ENCODE data around the gene SIRT1.
"Not testable (repeated sequence)": the region's sequence is repeated elsewhere in the genome, so short reads cannot be mapped to it uniquely, and the experiment has no call there.

Gene SIRT1

GRCh38 chr10:67884313-67884841 is at the start of gene SIRT1:
SIRT1 (plus strand) TSS chr10:67884656; CDS start chr10:67884722, 66 bp downstream.
- DNase-seq (ENCODE audit: low read depth in 2 of 2), result peak; percentile 87 to 88

GRCh38 chr10:67835541-67836394 is 48.7 kb upstream of the SIRT1 start:
- not testable (repeated sequence) for DNase-seq (ENCODE audit: low read depth in 2 of 2)

GRCh38 chr10:67836488-67836887 is 48.0 kb upstream of the SIRT1 start:
- DNase-seq (ENCODE audit: low read depth in 2 of 2), result no peak

- DNase-seq (ENCODE audit: low read depth in 2 of 2), result no peak
Observed at GRCh38 chr10:67836972-67837371, 47.5 kb upstream of the SIRT1 start.

DNA sequence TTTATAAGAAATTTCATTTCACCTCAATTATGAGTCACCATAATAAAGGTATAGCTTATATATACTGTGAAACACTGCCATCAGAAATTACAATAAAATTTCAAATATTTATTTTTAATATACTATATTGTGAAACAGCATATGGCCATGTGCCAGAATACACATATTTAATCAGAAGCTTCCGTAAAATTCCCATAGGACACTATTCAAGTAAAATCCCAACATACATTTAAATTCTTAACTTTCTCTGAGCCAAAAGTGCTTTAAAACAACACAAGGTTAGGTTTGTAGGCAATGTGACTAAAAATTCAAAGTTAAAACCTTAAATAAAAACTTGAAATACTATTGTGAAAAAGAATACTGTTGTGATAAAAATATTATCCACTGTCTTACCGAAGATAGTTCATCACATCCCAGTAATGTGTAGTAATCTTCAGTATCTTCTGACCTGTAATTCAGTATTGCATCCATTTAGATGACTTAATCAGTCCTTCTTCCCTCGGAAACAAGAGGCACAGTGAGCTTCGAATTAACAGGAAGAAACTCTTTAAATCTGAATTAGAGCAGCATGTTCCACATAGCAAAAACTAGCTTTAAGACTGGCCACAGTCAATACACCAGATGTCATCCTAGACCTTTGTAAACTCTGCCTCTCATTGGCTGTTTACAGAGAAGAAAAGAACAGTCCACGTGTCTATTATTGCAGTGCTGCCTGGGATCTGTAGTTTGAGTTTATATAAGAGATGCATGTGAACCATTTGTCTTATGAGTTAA is 46.7 kb upstream of the SIRT1 start, which contains the start of gene DNAJC12:
Gene DNAJC12, minus strand, starts transcription at position 648 of the 774 bp plus-strand sequence. Its CDS starts 177 bp downstream, at position 471.
- DNase-seq (ENCODE audit: low read depth in 2 of 2), result no peak

DNA sequence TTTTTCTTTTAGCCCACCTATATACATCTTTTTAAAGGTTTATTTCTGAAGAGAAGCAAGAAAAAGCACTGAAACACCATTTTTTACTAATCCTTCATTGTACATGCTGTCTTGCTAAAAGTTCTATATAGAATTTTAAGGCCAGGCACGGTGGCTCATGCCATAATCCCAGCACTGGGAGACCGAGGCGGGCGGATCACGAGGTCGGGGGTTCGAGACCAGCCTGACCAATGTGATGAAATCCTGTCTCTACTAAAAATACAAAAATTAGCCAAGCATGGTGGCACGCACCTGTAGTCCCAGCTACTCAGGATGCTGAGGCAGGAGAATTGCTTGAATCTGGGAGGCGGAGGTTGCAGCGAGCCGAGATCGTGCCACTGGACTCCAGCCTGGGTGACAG is 44.9 kb upstream of the SIRT1 start:
- not testable (repeated sequence) for DNase-seq (ENCODE audit: low read depth in 2 of 2)

DNA sequence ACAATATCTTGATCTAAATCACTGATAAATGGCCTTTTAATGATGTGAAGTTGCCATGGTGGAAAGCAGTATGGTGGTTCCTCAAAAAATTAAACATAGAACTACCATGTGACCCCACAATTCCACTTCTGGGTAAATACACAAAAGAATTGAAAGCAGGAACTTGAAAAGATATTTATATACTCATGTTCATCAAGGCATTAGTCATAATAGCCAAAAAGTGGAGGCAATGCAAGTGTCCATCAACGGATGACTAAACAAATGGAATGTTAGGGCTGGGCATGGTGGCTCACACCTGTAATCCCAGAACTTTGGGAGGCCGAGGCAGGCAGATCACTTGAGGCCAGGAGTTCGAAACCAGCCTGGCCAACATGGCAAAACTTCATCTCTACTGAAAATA is 44.5 kb upstream of the SIRT1 start:
- DNase-seq (ENCODE audit: low read depth in 2 of 2), result no peak

DNA sequence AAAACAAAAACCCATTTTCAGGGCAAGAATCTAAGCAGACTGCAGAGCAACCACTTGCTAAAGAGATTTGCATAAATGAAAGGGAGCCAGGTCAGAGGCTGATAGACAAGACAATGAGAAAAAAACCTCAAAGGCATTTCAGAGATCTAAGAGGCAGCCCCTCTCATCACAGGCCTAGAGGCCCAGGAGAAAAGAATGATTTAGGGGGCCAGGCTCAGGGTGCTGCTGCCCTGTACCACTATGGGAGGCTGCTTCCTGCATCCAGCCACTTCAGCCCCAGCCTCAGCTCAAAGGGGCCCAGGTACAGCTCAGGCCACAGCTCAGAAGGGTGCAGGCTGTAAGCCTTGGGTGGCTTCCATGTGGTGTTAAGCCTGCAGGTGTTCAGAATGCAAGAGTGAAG is 42.7 kb upstream of the SIRT1 start:
- DNase-seq (ENCODE audit: low read depth in 2 of 2), result no peak

DNA sequence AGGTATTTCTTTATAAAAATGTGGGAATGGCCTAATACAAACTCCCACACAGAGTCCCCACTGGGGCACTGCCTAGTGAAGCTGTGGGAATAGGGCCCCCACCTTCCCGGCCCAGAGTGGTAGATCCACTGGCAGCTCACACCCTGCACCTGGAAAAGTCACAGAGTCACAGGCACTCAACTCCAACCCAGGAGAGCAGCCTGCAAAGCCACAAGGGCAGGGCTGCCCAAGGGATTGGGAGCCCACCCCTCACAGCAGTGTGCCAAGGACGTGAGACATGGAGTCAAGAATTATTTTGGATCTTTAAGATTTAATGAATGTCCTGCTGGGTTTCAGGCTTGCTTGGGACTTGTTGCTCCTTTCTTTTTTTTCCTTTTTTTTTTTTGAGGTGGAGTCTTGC is 41.2 kb upstream of the SIRT1 start:
- DNase-seq (ENCODE audit: low read depth in 2 of 2), result no peak

DNA sequence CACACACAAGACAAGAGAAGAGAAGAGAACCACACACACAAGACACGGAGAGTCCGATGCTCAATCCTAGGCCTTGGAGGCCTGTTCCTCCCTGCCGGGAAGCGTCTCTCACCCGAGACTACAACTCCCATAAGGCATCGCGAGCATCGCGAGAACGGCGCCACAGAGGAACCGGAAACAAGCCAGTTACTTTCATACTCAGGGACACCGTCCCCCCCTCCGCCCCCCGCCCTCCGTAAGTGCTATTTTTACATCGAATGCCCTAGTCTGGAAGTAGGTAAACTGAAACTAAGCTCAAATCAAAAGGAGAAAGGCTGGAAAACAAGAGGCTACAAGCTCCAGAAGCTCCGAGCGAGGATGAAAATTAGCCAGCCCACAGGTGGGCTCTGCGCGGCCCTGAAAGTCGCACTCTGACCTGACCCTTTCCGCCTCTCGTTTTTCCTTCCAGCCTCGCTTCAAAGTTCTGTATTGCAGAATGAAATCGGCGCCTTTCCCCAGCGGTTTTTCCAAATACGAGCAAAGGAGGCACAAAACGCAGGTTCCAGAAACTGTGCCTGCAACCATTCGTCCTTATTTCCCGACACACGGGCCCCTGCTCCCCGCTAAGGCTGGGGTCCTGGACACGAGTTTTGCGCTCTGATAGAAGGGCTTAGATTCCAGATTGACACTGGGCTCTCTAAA is 35.0 kb upstream of the SIRT1 start:
- peak; percentile 78 to 88 for DNase-seq (ENCODE audit: low read depth in 2 of 2)

DNA sequence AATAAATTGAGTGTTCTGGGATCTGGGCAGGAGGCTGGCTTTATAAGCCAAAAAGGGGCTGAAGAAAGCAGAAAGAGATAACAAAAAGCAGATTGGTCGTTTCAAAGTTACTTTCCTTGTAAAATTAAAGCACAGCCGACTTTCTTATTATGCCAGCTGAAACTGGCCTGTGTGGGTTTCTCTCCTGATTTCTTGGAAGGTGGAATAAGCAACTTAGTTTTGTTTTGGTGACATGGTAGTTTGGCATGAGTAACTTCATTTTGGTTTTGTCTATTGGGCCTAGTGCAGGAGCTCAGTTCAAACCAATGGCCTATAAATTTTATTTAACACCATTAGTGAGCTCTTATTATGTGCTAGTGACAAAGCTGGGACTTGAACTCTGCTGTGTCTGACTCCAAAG is 33.3 kb upstream of the SIRT1 start:
- no peak for DNase-seq (ENCODE audit: low read depth in 2 of 2)

DNA sequence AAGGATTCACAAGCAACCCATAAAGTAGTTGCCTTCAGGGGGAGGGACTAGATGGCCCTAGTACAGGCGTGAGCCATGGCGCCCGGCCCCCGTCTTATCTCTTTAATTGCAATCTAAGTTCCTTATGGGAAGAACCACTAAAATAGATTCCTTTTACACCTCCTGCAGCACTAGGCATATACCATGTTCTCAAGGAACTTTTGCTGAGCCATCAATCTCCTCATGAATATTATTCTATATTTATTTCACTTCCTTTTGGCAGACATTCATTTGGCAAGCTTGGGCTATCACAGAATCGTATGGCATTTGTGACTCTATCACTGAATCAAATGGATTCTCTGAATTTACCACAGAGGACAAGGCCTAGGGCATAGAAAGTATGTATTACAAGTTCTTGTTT is 31.7 kb upstream of the SIRT1 start:
- DNase-seq (ENCODE audit: low read depth in 2 of 2), result no peak

DNA sequence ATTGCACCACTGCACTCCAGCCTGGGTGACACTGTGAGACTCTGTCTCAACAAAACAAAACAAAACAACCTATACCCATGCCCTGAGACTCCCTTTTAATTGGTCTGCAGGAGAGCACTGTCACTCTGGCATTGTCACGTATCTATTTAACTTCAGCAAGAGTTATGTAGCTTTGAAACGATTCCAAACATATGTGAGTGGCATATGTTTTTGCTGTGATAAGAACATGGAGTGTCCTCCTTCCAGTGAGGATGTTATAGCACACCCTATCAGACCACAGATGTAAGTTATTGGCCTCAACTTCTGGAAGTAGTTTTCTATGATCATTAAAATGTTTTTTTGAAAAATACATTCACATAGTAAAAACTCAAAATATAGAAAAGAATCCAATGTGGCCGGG is 30.9 kb upstream of the SIRT1 start:
- DNase-seq (ENCODE audit: low read depth in 2 of 2), result no peak

DNA sequence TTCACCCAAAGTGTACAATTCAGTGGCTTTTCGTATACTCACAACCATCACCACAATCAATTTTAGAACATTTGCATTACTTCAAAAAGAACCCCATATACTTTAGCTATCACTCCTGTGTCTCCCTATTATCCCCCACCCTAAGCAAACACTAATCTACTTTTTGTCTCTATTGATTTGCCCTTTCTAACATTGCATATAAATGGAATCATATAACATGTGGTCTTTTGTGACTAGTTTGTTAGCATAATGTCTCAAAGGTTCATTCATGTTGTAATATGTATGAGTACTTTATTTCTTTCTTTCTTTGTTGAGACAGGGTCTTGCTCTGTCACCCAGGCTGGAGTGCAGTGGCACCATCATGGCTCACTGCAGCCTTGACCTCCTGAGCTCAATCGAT is 25.5 kb upstream of the SIRT1 start:
- DNase-seq (ENCODE audit: low read depth in 2 of 2), result no peak

GRCh38 chr10:67861750-67862432 is 22.6 kb upstream of the SIRT1 start:
- no peak for DNase-seq (ENCODE audit: low read depth in 2 of 2)

- no peak for DNase-seq (ENCODE audit: low read depth in 2 of 2)
Observed at GRCh38 chr10:67863094-67863493, 21.4 kb upstream of the SIRT1 start.

DNA sequence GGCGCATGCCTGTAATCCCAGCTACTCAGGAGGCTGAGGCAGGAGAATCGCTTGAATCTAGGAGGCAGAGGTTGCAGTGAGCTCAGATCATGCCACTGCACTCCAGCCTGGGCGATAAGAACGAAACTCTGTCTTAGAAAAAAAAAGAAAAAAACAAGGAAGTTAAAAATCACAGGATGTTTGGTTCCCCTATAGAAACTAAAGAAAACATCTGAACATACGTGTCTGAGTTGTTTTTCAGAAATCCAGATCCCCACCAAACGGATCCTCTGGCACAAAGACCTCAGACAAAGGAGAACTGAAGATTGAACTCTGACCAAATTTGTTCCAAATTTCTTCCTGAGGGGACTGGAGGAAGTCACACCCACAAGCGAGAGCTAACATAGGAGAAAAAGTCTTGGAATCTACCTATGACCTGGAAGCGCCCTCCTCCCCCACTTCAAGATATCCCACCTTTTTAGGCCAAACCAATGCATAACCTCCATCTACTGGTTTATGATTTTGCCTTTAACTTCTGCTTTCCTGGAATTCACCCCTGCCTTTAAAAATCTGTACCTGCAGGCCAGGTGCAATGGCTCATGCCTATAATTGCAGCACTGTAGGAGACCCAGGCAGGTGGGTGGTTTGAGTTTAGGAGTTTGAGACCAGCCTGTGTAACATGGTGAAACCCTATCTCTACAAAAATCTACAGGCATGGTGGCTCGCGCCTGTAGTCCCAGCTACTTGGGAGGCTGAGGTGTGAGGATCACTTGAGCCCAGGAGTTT is 19.7 kb upstream of the SIRT1 start:
- no peak for DNase-seq (ENCODE audit: low read depth in 2 of 2)

GRCh38 chr10:67868132-67868531 is 16.3 kb upstream of the SIRT1 start:
- DNase-seq (ENCODE audit: low read depth in 2 of 2), result no peak

DNA sequence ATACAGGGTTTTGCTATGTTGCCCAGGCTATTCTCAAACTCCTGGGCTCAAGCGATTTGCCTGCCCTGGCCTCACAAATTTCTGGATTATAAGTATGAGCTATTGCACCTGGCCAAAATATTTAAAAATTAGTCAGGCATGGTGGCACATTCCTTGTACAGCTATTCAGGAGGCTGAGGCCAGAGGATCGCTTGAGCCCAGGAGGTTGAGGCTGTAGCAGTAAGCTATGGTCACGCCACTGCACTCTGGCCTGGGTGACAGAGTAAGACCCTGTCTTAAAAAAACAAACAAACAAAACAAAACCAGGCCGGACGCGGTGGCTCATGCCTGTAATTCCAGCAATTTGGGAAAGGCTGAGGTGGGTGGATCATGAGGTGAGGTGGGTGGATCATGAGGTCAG is 14.5 kb upstream of the SIRT1 start:
- no peak for DNase-seq (ENCODE audit: low read depth in 2 of 2)

- DNase-seq (ENCODE audit: low read depth in 2 of 2), result no peak
Observed at GRCh38 chr10:67875340-67876238, 8.9 kb upstream of the SIRT1 start.
